ENCODE data around the gene ORC6. TPM values are rescaled to one million over a fixed set of nuclear protein-coding genes. Genes with fewer than 3 reads are reported as not detected.

ORC6 gene
- total and polyA plus RNA-seq, 2 experiments from 2014 or later, result 15.4 to 15.8 TPM

DNA sequence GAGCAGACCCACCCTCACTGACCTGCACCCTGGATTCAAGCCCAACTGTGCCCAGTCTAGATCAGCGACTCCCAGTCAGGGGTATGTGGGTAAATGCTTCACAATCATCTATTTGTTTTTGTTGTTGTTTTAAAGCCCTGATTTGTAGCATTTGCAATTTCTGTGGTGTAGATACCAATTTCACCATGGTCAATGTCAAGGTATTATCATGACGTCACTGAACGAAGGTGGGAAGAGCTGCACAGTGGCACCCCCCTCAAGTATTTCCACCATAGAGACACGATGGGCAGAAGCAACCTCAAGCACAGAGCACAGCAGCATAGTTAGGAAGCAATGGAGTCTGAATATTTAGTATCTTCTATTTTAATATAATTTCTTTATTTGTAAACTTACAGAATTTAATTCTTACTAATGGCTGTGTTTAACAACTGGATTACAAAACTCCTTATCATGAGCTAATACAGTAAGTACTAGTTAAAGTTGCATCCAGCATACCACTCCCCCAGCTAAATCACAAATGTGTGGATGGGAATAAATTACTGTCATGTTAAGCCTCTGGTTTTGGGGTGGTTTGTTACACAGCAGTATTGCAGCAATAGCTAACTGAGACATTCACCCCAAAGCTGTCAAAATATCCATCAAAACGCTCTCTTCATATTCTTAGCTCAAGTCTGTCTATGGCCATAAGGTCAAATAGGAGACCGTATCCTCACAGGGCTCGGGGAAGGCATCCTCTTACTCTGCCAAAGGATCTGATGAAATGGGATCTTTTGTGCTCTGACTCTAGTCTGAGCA, 25.5 kb downstream of the ORC6 start:
- Histone ChIP-seq H3K79me2 (no peaks in the 10 kb centered on the region), H3K36me3 (replicated peaks; ENCODE audit: insufficient read depth, low read depth) (no peaks in the 10 kb centered on the region), H2AFZ (no peak overlapping the region), H3K27me3 (no peaks in the 10 kb centered on the region), H3K4me3 (no peak overlapping the region), H4K20me1 (ENCODE audit: insufficient read depth, poor library complexity, severe bottlenecking) (no peaks in the 10 kb centered on the region), H3K4me2 (no peak overlapping the region), H3K9me2 (replicated peaks; ENCODE audit: insufficient read depth) (no peaks in the 10 kb centered on the region), H3K9me3 (ENCODE audit: low read depth) (no peaks in the 10 kb centered on the region), H3K27ac (no peak overlapping the region), H3K4me1 (ENCODE audit: insufficient read depth) (no peaks in the 10 kb centered on the region)
- 92% methylated on average over 7 of the region's 7 CpGs for WGBS (ENCODE audit: low lambda C conversion rate, missing lambda C conversion rate)
- no peak for TF ChIP-seq EZH2 (IDR thresholded peaks at IDR 0.05; ENCODE audit: borderline replicate concordance)
- TF ChIP-seq EZH2phosphoT487 (IDR thresholded peaks at IDR 0.05; ENCODE audit: low read depth, severe bottlenecking, unreplicated experiment), result no peak
- TF ChIP-seq, protein P1, sequence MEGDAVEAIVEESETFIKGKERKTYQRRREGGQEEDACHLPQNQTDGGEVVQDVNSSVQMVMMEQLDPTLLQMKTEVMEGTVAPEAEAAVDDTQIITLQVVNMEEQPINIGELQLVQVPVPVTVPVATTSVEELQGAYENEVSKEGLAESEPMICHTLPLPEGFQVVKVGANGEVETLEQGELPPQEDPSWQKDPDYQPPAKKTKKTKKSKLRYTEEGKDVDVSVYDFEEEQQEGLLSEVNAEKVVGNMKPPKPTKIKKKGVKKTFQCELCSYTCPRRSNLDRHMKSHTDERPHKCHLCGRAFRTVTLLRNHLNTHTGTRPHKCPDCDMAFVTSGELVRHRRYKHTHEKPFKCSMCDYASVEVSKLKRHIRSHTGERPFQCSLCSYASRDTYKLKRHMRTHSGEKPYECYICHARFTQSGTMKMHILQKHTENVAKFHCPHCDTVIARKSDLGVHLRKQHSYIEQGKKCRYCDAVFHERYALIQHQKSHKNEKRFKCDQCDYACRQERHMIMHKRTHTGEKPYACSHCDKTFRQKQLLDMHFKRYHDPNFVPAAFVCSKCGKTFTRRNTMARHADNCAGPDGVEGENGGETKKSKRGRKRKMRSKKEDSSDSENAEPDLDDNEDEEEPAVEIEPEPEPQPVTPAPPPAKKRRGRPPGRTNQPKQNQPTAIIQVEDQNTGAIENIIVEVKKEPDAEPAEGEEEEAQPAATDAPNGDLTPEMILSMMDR (IDR thresholded peaks at IDR 0.05; ENCODE audit: poor library complexity), result no peak
- DNase-seq (ENCODE audit: low spot score), result no peak

- H2AFZ ChIP-seq, result no peak overlapping the region
- no peak for DNase-seq (ENCODE audit: low spot score)
- H3K36me3 ChIP-seq (replicated peaks; ENCODE audit: insufficient read depth, low read depth), result no peaks in the 10 kb centered on the region
- no peaks in the 10 kb centered on the region for H3K9me2 ChIP-seq (replicated peaks; ENCODE audit: insufficient read depth)
- WGBS (ENCODE audit: low lambda C conversion rate, missing lambda C conversion rate), result 79% methylated on average over 6 of the region's 6 CpGs
- no peak overlapping the region for H3K27ac ChIP-seq
- no peak overlapping the region for H3K4me2 ChIP-seq
- no peaks in the 10 kb centered on the region for H3K9me3 ChIP-seq (ENCODE audit: low read depth)
- no peaks in the 10 kb centered on the region for H4K20me1 ChIP-seq (ENCODE audit: insufficient read depth, poor library complexity, severe bottlenecking)
- no peaks in the 10 kb centered on the region for H3K79me2 ChIP-seq
- H3K4me1 ChIP-seq (ENCODE audit: insufficient read depth), result no peaks in the 10 kb centered on the region
- H3K27me3 ChIP-seq, result no peaks in the 10 kb centered on the region
- H3K4me3 ChIP-seq, result no peak overlapping the region
- TF ChIP-seq EZH2phosphoT487 (IDR thresholded peaks at IDR 0.05; ENCODE audit: low read depth, severe bottlenecking, unreplicated experiment), result no peak
- TF ChIP-seq EZH2 (IDR thresholded peaks at IDR 0.05; ENCODE audit: borderline replicate concordance), result no peak
- TF ChIP-seq, protein P1 (IDR thresholded peaks at IDR 0.05; ENCODE audit: poor library complexity), result no peak
Measured at GRCh38 chr16:46715769-46716305, 26.4 kb downstream of the ORC6 start.

- Histone ChIP-seq H3K27me3 (no peaks in the 10 kb centered on the region), H3K9me3 (ENCODE audit: low read depth) (no peaks in the 10 kb centered on the region), H3K4me2 (no peak overlapping the region), H3K4me3 (no peak overlapping the region), H3K36me3 (replicated peaks; ENCODE audit: insufficient read depth, low read depth) (no peaks in the 10 kb centered on the region), H4K20me1 (ENCODE audit: insufficient read depth, poor library complexity, severe bottlenecking) (no peaks in the 10 kb centered on the region), H3K4me1 (ENCODE audit: insufficient read depth) (no peaks in the 10 kb centered on the region), H2AFZ (no peak overlapping the region), H3K79me2 (no peaks in the 10 kb centered on the region), H3K27ac (no peak overlapping the region), H3K9me2 (replicated peaks; ENCODE audit: insufficient read depth) (no peaks in the 10 kb centered on the region)
- DNase-seq (ENCODE audit: low spot score), result no peak
- TF ChIP-seq EZH2 (IDR thresholded peaks at IDR 0.05; ENCODE audit: borderline replicate concordance), result no peak
- TF ChIP-seq EZH2phosphoT487 (IDR thresholded peaks at IDR 0.05; ENCODE audit: low read depth, severe bottlenecking, unreplicated experiment), result no peak
- TF ChIP-seq, protein P1 (IDR thresholded peaks at IDR 0.05; ENCODE audit: poor library complexity), result no peak
- 77% methylated on average over 2 of the region's 2 CpGs for WGBS (ENCODE audit: low lambda C conversion rate, missing lambda C conversion rate)
Measured at GRCh38 chr16:46717692-46718091, 28.2 kb downstream of the ORC6 start.

Measured in hepatocyte (in vitro differentiated cells).